Lung (tissue), 12 donors: ENCODE results near the gene SLC25A29. TPM values are rescaled to one million over a fixed set of nuclear protein-coding genes. Genes with fewer than 3 reads are reported as not detected.

Experiments
- ATAC-seq: fragments of 200-7000 bp; cut with Tn5 transposase; one replicate; pipeline ENCODE4 v1.9.1; 2020; ENCODE audit warnings: moderate number of reproducible peaks; ENCODE audit not compliant: insufficient read depth, low FRiP score
- DNase-seq, 3 donors: peaks; one replicate each; pipeline ENCODE4 v3.0.0-alpha.2; 2013 to 2017
- H3K27ac ChIP-seq, 2 donors: one replicate each; pipeline ENCODE4 v1.5.1; 2013; ENCODE audit warnings: mild to moderate bottlenecking in 2 of 2, moderate library complexity in 2 of 2, control low read depth in 1 of 2, inconsistent platforms in 1 of 2, low read depth in 1 of 2, low read length in 1 of 2
- H3K27me3 ChIP-seq, 3 donors: one replicate each; pipeline ENCODE4 v1.5.1; 2013; ENCODE audit warnings: low read length in 2 of 3; ENCODE audit not compliant: control insufficient read depth in 3 of 3, insufficient read depth in 3 of 3
- H3K36me3 ChIP-seq, 4 donors: one replicate each; pipeline ENCODE4 v1.5.1; 2013; ENCODE audit warnings: low read length in 4 of 4, mild to moderate bottlenecking in 1 of 4, moderate library complexity in 1 of 4; ENCODE audit not compliant: control insufficient read depth in 4 of 4, insufficient read depth in 4 of 4
- H3K4me1 ChIP-seq, 5 donors: one replicate each; pipeline ENCODE4 v1.5.1; 2013; ENCODE audit warnings: low read length in 5 of 5, mild to moderate bottlenecking in 2 of 5, moderate library complexity in 1 of 5; ENCODE audit not compliant: control insufficient read depth in 5 of 5, insufficient read depth in 5 of 5
- H3K4me3 ChIP-seq: one replicate; pipeline ENCODE4 v1.5.1; 2013; ENCODE audit warnings: mild to moderate bottlenecking, control low read depth, moderate library complexity
- H3K9ac ChIP-seq, 2 donors: one replicate each; pipeline ENCODE4 v1.5.1; 2013; ENCODE audit warnings: low read length in 2 of 2, control low read depth in 1 of 2; ENCODE audit not compliant: insufficient read depth in 1 of 2
- H3K9me3 ChIP-seq, 4 donors: one replicate each; pipeline ENCODE4 v1.5.1; 2013; ENCODE audit warnings: low read length in 3 of 4, mild to moderate bottlenecking in 1 of 4, moderate library complexity in 1 of 4; ENCODE audit not compliant: control insufficient read depth in 4 of 4, insufficient read depth in 3 of 4
- WGBS, 2 donors: extraction: QIAGEN DNeasy Blood & Tissue Kit; methylation state at CpG; one replicate each; pipeline ENCODE4 v1.1.7; 2013; 5-methylcytosine and 5-hydroxymethylcytosine counted together
- polyA plus RNA-seq, 2 donors: library from polyadenylated mRNA; stranded (reverse); fragments of 200-250 nt; gene quantifications; one replicate each; pipeline ENCODE4 v1.2.1, GENCODE V29; 2013
- total RNA-seq, 2 donors: library from RNA; depleted of rRNA in 1 of 2; stranded (reverse); fragments of >200 nt in 1 of 2; gene quantifications; one replicate each; pipeline ENCODE4 v1.2.1, GENCODE V29; 2014 to 2021
- TF ChIP-seq, protein P1 (sequence below): IDR thresholded peaks from 2 replicates; pipeline ENCODE4 v1.5.1; 2012; ENCODE audit warnings: mild to moderate bottlenecking; ENCODE audit errors: control extremely low read depth, extremely low read depth
- donor health status: control.
- donor health status: control.
- donor health status: Bipolar disorder and iron deficiency.
- donor health status: healthy.
- donor health status: DM: yes; HTN: yes; CAD: no.

Gene SLC25A29
- total and polyA plus RNA-seq, 4 donors: 34.6 to 91.0 (median 60.5) TPM

DNA sequence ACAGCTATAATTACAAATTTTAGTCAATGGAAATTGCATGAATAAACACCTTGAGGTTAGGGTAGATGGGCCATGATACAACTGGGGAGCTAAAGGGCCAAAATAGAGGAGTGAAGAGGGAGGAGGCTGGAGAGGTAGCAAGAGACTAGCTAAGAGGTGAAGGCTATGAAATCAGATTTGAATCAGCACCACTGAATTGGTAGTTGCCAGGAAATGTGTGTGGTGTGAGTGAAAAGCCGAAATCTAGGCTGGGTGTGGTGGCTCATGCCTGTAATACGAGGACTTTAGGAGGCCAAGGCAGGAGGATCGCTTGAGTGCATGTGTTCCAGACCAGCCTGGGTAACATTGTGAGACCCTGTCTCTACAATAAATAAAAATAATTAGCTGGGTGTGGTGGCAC is 44.6 kb downstream of the SLC25A29 start:
- DNase-seq: no peak
- ATAC-seq: no peak
- no peak overlapping the region for H3K4me3 ChIP-seq
- H3K9ac ChIP-seq: no peak overlapping the region
- TF ChIP-seq, protein P1, sequence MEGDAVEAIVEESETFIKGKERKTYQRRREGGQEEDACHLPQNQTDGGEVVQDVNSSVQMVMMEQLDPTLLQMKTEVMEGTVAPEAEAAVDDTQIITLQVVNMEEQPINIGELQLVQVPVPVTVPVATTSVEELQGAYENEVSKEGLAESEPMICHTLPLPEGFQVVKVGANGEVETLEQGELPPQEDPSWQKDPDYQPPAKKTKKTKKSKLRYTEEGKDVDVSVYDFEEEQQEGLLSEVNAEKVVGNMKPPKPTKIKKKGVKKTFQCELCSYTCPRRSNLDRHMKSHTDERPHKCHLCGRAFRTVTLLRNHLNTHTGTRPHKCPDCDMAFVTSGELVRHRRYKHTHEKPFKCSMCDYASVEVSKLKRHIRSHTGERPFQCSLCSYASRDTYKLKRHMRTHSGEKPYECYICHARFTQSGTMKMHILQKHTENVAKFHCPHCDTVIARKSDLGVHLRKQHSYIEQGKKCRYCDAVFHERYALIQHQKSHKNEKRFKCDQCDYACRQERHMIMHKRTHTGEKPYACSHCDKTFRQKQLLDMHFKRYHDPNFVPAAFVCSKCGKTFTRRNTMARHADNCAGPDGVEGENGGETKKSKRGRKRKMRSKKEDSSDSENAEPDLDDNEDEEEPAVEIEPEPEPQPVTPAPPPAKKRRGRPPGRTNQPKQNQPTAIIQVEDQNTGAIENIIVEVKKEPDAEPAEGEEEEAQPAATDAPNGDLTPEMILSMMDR: no peak
- no peaks in the 10 kb centered on the region for H3K27me3 ChIP-seq
- H3K27ac ChIP-seq: no peak overlapping the region
- peaks cover 5 to 12% (median 11%) of the 10 kb centered on the region in 4 donors for H3K36me3 ChIP-seq
- 77 to 87% methylated on average over 3 of the region's 3 CpGs for WGBS, 2 donors
- H3K4me1 ChIP-seq: peaks cover 0 to 13% (median 0%) of the 10 kb centered on the region in 5 donors
- no peaks in the 10 kb centered on the region for H3K9me3 ChIP-seq

DNA sequence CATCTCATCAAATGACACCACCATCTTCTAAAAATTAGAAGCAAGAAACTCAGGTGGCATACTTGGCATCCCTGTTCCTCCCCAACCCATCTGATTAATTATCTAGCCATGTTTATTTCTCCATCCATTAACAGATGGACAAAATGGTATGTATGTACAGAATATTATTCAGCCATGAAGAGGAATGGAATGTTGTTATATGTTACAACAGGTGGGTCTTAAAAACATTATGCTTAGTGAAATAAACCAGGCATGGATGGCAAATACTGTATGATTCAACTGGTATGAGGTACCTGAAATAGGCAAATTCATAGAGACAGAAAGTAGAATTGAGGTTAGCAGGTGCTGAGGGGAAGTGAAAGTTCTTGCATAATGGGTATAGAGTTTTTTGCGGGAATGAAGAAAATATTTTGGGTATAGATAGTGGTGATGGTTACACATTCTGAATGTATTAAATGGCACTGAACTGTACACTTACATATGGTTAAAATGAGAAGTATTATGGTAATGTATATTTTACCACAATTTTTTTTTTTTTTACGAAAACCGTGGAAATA is 49.8 kb downstream of the SLC25A29 start:
- Histone ChIP-seq H3K9ac (no peak overlapping the region), H3K27ac (no peak overlapping the region), H3K9me3 (no peaks in the 10 kb centered on the region), H3K36me3 (no peaks in the 10 kb centered on the region), H3K4me1 (peaks cover 0 to 20% (median 0%) of the 10 kb centered on the region in 5 donors), H3K4me3 (no peak overlapping the region), H3K27me3 (no peaks in the 10 kb centered on the region)
- 78 to 84% methylated on average over 3 of the region's 3 CpGs for WGBS, 2 donors
- ATAC-seq: no peak
- no peak for DNase-seq
- TF ChIP-seq, protein P1: no peak

DNA sequence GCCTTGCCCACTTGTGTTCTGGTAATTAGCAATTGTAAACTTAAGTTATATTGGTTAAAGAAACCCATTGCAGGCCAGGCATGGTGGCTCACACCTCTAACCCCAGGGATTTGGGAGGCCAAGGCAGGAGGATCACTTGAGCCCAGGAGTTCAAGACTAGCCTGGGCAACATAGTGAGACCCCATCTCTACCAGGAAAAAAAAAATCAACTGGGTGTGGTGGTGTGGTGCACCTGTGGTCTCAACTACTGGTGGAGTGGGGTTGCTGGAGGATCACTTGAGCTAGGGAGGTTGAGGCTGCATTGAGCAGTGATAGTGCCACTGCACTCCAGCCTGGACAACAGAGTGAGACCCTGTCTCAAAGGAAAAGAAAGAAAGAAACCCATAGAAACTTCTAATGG is 53.6 kb downstream of the SLC25A29 start:
- ATAC-seq (no peak), DNase-seq (no peak)
- Histone ChIP-seq H3K4me1 (peaks cover 0 to 32% (median under 1%) of the 10 kb centered on the region in 5 donors), H3K27me3 (no peaks in the 10 kb centered on the region), H3K9me3 (no peaks in the 10 kb centered on the region), H3K4me3 (no peak overlapping the region), H3K27ac (peak overlapping the region in 1 of 2 donors; percentile 11), H3K36me3 (no peaks in the 10 kb centered on the region), H3K9ac (no peak overlapping the region)
- TF ChIP-seq, protein P1: no peak
